Liver (tissue), 9 donors: ENCODE measurements around the gene RHOU. TPM values are rescaled to one million over a fixed set of nuclear protein-coding genes. Genes with fewer than 3 reads are reported as not detected.

Experiments
- DNase-seq: peaks from one replicate; pipeline ENCODE4 v3.0.0-alpha.2; 2017; ENCODE audit warnings: low spot score
- H3K27ac ChIP-seq, 2 donors: one replicate each; pipeline ENCODE4 v1.7.0; 2013; ENCODE audit warnings: inconsistent platforms in 2 of 2, low read length in 2 of 2, control low read depth in 1 of 2, low read depth in 1 of 2, mild to moderate bottlenecking in 1 of 2
- H3K27me3 ChIP-seq, 4 donors: one replicate each; pipeline versions ENCODE4 v1.6.1 to v1.7.0; 2013; ENCODE audit warnings: low read length in 3 of 4, inconsistent platforms in 1 of 4, mild to moderate bottlenecking in 1 of 4, moderate library complexity in 1 of 4; ENCODE audit not compliant: control insufficient read depth in 4 of 4, insufficient read depth in 4 of 4
- H3K36me3 ChIP-seq, 4 donors: one replicate each; pipeline versions ENCODE4 v1.6.1 to v1.7.0; 2013; ENCODE audit warnings: low read length in 3 of 4, mild to moderate bottlenecking in 3 of 4, low read depth in 1 of 4, moderate library complexity in 1 of 4; ENCODE audit not compliant: control insufficient read depth in 4 of 4, insufficient read depth in 3 of 4
- H3K4me1 ChIP-seq, 4 donors: one replicate each; pipeline versions ENCODE4 v1.6.1 to v1.7.0; 2013; ENCODE audit warnings: low read length in 3 of 4, mild to moderate bottlenecking in 3 of 4, moderate library complexity in 1 of 4; ENCODE audit not compliant: control insufficient read depth in 4 of 4, insufficient read depth in 4 of 4
- H3K4me3 ChIP-seq, 3 donors: one replicate each; pipeline versions ENCODE4 v1.6.1 to v1.7.0; 2013; ENCODE audit warnings: low read length in 3 of 3, control low read depth in 1 of 3, low read depth in 1 of 3, mild to moderate bottlenecking in 1 of 3
- H3K9ac ChIP-seq, 2 donors: one replicate each; pipeline ENCODE4 v1.7.0; 2013; ENCODE audit warnings: low read length in 2 of 2, mild to moderate bottlenecking in 2 of 2, moderate library complexity in 2 of 2, control low read depth in 1 of 2, low read depth in 1 of 2
- H3K9me3 ChIP-seq, 4 donors: one replicate each; pipeline versions ENCODE4 v1.6.1 to v1.7.0; 2013; ENCODE audit warnings: low read length in 3 of 4; ENCODE audit not compliant: control insufficient read depth in 4 of 4
- EGR1 ChIP-seq, 2 donors: IDR thresholded peaks; 2 replicates each; pipeline ENCODE4 v1.6.1; 2016 to 2018; ENCODE audit warnings: antibody characterized with exemption in 2 of 2, low read depth in 2 of 2
- FOXA1 ChIP-seq: IDR thresholded peaks from 2 replicates; pipeline ENCODE4 v1.6.1; 2016; ENCODE audit warnings: antibody characterized with exemption
- FOXA2 ChIP-seq: IDR thresholded peaks from 2 replicates; pipeline ENCODE4 v1.6.1; 2016; ENCODE audit warnings: antibody characterized with exemption
- GABPA ChIP-seq, 2 donors: IDR thresholded peaks in 1 of 2; conservative IDR thresholded peaks in 1 of 2; 2 replicates each; pipeline ENCODE4 v1.6.1; 2016; ENCODE audit warnings: antibody characterized with exemption in 2 of 2, mild to moderate bottlenecking in 1 of 2, moderate library complexity in 1 of 2
- HNF4A ChIP-seq, 2 donors: conservative IDR thresholded peaks; 2 replicates each; pipeline ENCODE4 v1.6.1; 2016; ENCODE audit warnings: antibody characterized with exemption in 2 of 2, mild to moderate bottlenecking in 2 of 2
- HNF4G ChIP-seq: IDR thresholded peaks from 2 replicates; pipeline ENCODE4 v1.6.1; 2016; ENCODE audit warnings: antibody characterized with exemption
- JUND ChIP-seq, 2 donors: IDR thresholded peaks; 2 replicates each; pipeline ENCODE4 v1.6.1; 2016; ENCODE audit warnings: antibody characterized with exemption in 2 of 2
- MAX ChIP-seq: IDR thresholded peaks from 2 replicates; pipeline ENCODE4 v1.6.1; 2016; ENCODE audit warnings: antibody characterized with exemption
- NR2F2 ChIP-seq: IDR thresholded peaks from 2 replicates; pipeline ENCODE4 v1.6.1; 2016; ENCODE audit warnings: antibody characterized with exemption
- RAD21 ChIP-seq, 2 donors: IDR thresholded peaks; 2 replicates each; pipeline ENCODE4 v1.6.1; 2016; ENCODE audit warnings: antibody characterized with exemption in 2 of 2, mild to moderate bottlenecking in 2 of 2
- REST ChIP-seq: IDR thresholded peaks from 2 replicates; pipeline ENCODE4 v1.6.1; 2016; ENCODE audit warnings: antibody characterized with exemption, mild to moderate bottlenecking
- RXRA ChIP-seq, 2 donors: IDR thresholded peaks; 2 replicates each; pipeline ENCODE4 v1.6.1; 2017 to 2018; ENCODE audit warnings: antibody characterized with exemption in 2 of 2, mild to moderate bottlenecking in 1 of 2
- SP1 ChIP-seq: IDR thresholded peaks from 2 replicates; pipeline ENCODE4 v1.6.1; 2018; ENCODE audit warnings: antibody characterized with exemption, mild to moderate bottlenecking
- TAF1 ChIP-seq: conservative IDR thresholded peaks from 2 replicates; pipeline ENCODE4 v1.6.1; 2016; ENCODE audit warnings: antibody characterized with exemption, mild to moderate bottlenecking
- YY1 ChIP-seq: IDR thresholded peaks from 2 replicates; pipeline ENCODE4 v1.6.1; 2016; ENCODE audit warnings: antibody characterized with exemption, mild to moderate bottlenecking
- ZBTB33 ChIP-seq: IDR thresholded peaks from 2 replicates; pipeline ENCODE4 v1.6.1; 2016; ENCODE audit warnings: antibody characterized with exemption
- WGBS: extraction: QIAGEN DNeasy Blood & Tissue Kit; methylation state at CpG from one replicate; pipeline ENCODE4 v1.1.7; 2013; 5-methylcytosine and 5-hydroxymethylcytosine counted together
- polyA plus RNA-seq, 2 donors: library from polyadenylated mRNA; stranded (reverse) in 1 of 2; unstranded in 1 of 2; fragments of 200-250 nt in 1 of 2; fragments of >200 nt in 1 of 2; fragmentation: Nextera tagmentation in 1 of 2; extraction: Ambion mirVana in 1 of 2; gene quantifications; one replicate each; pipeline versions ENCODE4 v1.2.1 to v1.2.3, GENCODE V29; 2013 to 2015
- total RNA-seq, 2 donors: library from RNA; depleted of rRNA; stranded (reverse); fragments of >200 nt; gene quantifications; one replicate each; pipeline ENCODE4 v1.2.3, GENCODE V29; 2014
- donor health status: healthy.
- donor health status: healthy.
- donor health status: healthy.
- donor health status: healthy.
- donor health status: healthy.

The RHOU gene
- total and polyA plus RNA-seq, 4 donors, result 6.4 to 12.0 (median 11.6) TPM

GRCh38 chr1:228751360-228752098 lies 16.2 kb downstream of the RHOU start:
- Histone ChIP-seq H3K27me3 (no peaks in the 10 kb centered on the region), H3K4me3 (no peak overlapping the region), H3K27ac (no peak overlapping the region), H3K9me3 (no peaks in the 10 kb centered on the region), H3K9ac (no peak overlapping the region), H3K4me1 (no peaks in the 10 kb centered on the region), H3K36me3 (peaks cover 0 to 4% (median 2%) of the 10 kb centered on the region in 4 donors)
- no peak for TF ChIP-seq JUND (IDR thresholded peaks at IDR 0.05)
- TF ChIP-seq HNF4A (conservative IDR thresholded peaks at IDR 0.05), result no peak
- no peak for TF ChIP-seq NR2F2
- TF ChIP-seq SP1, result no peak
- no peak for TF ChIP-seq MAX
- TF ChIP-seq FOXA2, result no peak
- TF ChIP-seq ZBTB33, result no peak
- no peak for TF ChIP-seq GABPA (IDR thresholded peaks at IDR 0.05 in 1 of 2, conservative IDR thresholded peaks at IDR 0.05 in 1 of 2)
- TF ChIP-seq REST, result no peak
- no peak for TF ChIP-seq RAD21 (IDR thresholded peaks at IDR 0.05)
- no peak for TF ChIP-seq RXRA (IDR thresholded peaks at IDR 0.05)
- no peak for TF ChIP-seq YY1
- DNase-seq, result no peak
- 91% methylated on average over 3 of the region's 3 CpGs for WGBS

GRCh38 chr1:228752258-228752657 lies 17.0 kb downstream of the RHOU start:
- DNase-seq, result no peak
- WGBS, result 83% methylated on average over 6 of the region's 6 CpGs
- no peaks in the 10 kb centered on the region for H3K36me3 ChIP-seq
- H3K9me3 ChIP-seq, result no peaks in the 10 kb centered on the region
- H3K9ac ChIP-seq, result no peak overlapping the region
- no peak overlapping the region for H3K4me3 ChIP-seq
- H3K4me1 ChIP-seq, result no peaks in the 10 kb centered on the region
- no peaks in the 10 kb centered on the region for H3K27me3 ChIP-seq
- H3K27ac ChIP-seq, result no peak overlapping the region
- TF ChIP-seq ZBTB33, result no peak
- TF ChIP-seq JUND (IDR thresholded peaks at IDR 0.05), result no peak
- TF ChIP-seq EGR1 (IDR thresholded peaks at IDR 0.05; ENCODE audit: low read depth in 2 of 2), result no peak
- no peak for TF ChIP-seq YY1
- TF ChIP-seq SP1, result no peak
- no peak for TF ChIP-seq HNF4G
- TF ChIP-seq MAX, result no peak
- no peak for TF ChIP-seq RAD21 (IDR thresholded peaks at IDR 0.05)
- no peak for TF ChIP-seq FOXA1
- TF ChIP-seq HNF4A (conservative IDR thresholded peaks at IDR 0.05), result no peak
- no peak for TF ChIP-seq FOXA2
- no peak for TF ChIP-seq TAF1
- no peak for TF ChIP-seq REST
- TF ChIP-seq NR2F2, result no peak
